GDM1 (cell line): ENCODE data around the gene PAX8.

Source experiments
- DNase-seq: peaks from one replicate; lab custom pipeline; 2025; lab: John Stamatoyannopoulos, UW

PAX8 gene

DNA sequence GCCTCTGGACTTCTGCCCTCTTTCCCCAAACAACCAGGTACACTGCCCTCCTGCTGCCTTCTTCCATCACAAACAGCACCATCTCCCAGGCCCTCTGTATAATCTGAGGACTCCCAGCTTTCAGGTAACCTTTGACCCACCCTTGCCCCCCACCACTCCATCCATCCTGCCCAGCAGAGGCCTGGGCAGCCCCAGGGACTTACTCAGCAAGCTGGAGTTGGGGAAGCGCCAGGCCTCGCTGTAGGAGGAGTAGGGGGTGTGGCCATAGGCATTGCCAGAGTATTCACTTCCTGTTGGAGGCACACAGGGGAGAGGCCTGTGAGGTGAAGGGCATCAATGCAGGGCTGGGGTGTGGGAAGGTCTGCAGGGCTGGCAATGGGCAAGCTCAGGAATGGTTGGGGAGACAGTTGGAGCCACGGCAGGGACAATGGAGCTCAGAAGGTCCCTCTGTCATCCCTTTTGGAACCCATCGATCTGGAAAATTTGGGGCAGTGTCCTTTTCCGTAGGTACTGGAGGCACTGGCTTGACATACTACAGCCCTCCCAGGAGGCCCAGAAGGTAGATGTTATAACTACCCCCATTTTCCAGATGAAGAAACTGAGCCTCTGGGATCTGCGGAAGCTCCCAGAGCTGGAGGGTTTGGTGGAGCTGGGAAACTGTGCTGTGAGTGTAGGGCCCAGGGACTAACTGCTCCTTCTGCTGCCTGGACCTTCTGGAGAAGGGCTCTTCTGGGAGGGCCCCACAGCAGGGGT is 58.7 kb downstream of the PAX8 start:
- peak; percentile 65 for DNase-seq

GRCh38 chr2:113219525-113219888 is 59.2 kb downstream of the PAX8 start:
- DNase-seq: no peak

DNA sequence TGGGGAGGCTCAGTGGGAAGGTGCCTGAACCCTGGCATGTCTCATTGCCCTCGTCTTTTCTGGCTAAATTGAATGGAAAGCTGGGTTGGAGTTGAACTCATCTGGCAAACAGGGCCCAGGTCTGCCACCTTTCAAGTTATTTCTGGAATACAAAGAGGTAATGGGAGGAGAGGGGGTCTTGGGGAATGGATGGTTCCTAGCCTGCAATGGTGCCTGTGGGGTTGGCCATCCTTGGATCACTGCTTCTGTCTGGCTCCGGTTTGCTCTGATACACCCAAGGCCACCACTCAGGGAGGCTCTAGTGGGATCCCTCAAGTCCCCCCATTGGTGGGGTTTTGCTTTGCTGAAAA is 59.7 kb downstream of the PAX8 start:
- DNase-seq: no peak

GRCh38 chr2:113218283-113219091 is 60.2 kb downstream of the PAX8 start:
- DNase-seq: no peak

GRCh38 chr2:113217455-113218282 is 61.1 kb downstream of the PAX8 start:
- peak; percentile 93 for DNase-seq

GRCh38 chr2:113216891-113217454 is 61.7 kb downstream of the PAX8 start:
- DNase-seq: peak; percentile 64

DNA sequence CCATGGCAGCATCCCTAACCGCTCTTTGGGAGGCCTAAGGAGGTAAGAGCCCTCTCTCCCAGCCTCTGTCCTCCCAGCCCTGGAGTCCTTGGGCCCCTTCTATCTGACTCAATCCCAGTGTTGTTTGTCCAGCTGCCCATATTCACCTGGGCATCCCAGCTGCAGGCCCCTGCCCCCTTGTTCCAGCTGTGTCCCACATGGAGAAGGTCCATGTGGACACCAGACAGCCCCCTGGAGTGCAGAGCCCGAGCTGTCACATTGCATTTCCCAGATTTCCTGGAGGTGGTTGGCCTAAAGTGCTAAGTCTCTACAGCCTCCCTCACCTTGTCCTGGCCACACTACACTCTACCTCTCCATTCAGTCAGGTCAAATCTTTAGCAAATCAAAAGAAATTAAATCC is 62.4 kb downstream of the PAX8 start:
- DNase-seq: no peak

GRCh38 chr2:113215056-113215455 is 63.7 kb downstream of the PAX8 start:
- DNase-seq: no peak

GRCh38 chr2:113214141-113214540 is 64.6 kb downstream of the PAX8 start:
- no peak for DNase-seq

GRCh38 chr2:113213061-113213930 is 65.4 kb downstream of the PAX8 start:
- no peak for DNase-seq

DNA sequence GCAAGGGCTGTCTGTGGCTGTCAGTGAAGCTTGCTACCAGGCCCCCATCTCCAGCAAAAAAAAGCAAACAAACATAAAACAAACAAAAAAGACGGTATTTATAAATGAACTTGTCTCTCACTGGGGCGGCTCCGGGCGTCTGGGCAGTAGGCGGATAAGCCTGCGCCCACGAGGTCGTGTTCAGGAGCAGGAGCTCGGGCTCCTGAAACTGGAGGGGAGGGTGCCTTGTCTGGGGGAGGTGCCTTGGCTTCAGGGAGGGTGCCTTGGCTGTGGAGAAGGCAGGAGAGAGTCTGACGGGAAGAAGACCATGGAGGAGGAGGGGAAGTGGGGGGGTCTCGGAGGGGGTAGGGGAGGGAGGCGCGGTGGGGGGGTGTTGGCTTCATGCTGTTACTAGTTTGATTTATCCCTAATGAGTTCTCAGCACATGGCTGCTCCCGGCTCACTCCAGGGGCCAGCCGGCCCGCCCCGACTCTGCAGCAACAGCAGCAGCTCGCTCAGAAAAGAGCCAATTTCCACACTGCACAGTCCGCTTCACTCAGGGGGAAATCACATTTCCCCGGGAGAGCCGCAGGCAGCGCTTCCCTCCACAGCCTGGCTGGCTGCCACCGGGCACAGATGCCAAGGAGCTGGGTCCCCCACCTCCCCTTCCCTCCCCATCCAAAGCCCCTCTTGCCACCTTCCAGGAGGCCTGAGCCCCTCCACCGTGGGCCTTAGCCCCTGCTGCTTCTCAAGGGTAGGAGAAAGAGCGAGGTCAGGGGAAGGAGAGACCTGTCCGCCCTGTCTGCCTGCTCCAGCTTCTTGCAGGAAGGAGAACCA is 66.3 kb downstream of the PAX8 start:
- DNase-seq: no peak

DNA sequence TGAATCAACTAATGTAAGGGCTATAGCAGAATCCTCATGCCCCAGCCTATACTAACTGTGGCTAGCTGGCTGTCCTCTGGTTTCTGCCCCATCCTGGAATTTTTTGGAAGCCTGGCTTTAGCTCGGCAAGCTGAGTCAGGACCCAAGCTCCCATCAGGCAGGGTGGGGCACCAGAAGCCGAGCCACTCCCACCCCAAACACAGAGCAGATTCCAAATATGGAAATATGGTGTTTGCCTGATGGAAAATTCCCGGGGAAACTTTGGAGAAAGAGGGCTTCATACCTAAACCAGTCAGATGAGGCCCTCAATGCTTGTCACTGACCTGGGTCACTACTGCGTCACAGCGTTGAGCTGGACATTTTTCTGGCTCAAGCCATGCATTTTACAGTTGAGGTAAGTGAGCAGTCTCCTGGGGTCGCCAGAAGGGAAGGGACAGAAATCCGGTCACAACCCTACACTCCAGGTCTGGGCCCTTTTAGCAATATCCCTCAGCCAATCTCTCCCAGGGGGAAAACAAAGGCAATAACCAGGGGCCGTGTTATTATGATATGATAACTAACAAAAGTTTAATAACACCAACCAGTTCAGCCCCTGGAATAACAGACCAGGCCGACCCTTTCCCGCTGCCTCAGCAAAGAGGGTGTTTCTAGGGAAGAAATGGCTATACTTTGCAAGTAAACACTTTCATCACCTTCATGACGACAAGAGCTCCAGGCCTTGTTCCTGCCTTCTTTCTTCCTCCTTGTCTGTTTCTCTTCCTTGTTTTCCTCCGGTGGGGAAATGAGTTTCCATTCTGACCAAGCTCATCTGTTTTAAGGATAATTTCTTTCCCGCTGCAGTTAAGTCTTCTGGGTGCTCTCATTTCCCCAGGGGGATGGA is 67.3 kb downstream of the PAX8 start:
- no peak for DNase-seq

DNA sequence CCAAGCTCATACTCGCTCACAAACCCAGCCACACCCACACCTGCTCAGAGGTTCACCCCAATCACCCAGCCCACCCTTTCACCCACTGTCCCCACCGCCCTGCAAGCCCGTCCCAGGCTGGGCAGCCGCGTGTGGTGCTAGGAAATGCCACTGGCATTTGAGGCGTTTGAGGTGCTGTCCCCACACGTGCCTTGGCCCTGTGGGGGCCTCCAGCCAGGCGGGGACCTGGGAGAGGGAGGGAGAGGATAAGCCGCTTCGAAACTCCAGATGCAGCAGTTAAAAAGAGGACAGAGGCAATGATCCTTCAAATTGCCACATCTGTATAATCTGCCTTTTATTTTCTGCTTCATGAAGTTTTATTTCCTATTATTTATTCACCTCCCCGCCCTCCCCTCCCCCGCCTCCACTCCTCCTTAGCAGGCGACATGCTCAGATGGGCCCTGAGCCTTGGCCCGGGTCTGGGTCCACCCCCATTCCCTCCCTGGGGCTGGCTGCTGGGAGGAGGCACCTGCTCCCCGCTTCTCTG is 69.0 kb downstream of the PAX8 start:
- no peak for DNase-seq

DNA sequence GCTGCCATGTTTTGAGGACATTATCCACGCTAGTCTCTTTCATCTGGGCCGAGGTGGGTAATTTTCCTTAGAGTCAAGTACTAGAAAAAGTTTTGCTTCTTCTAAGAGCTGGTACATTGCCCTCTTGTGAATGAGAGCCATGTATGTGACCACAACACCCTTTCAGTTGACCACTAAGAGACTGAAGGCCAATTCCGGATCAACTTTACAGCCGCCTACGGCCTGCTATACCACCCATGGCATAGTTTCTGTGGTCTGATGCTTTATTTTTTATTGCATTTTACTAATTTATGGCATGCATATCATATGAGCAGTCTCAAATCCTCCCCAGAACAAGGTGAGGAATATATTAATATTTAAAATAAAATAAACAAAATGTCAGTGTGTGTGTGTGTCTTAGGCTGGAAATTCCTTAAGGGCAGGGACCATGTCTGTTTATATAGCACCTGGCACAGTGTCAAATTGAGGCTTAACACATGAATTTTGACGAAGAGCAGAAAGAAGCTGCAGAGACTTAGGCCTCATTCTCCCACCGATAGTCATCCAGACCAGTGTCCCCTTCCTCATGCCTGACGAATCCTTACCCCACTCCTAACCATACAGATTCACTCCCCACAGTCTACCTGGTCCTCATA is 69.6 kb downstream of the PAX8 start:
- no peak for DNase-seq

DNA sequence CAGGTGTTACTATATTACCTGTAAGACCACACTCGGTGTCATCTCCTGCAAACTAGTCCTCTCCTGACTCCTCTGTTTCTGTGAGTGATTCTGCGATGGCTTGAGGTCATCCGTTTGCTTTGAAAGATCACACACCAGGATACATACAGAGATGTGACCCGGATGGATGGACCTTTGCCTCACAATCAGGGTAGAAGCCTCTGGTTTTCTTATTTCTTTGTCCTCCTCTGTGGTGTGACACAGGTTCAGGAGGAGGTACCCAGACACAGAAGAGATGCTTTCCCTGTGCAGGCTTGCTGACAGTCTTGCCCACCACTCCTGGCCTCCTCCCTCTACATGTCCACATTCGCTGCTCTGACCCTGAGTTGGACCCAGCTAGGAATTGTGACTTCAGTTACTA is 70.3 kb downstream of the PAX8 start:
- no peak for DNase-seq

GRCh38 chr2:113207021-113207420 is 71.7 kb downstream of the PAX8 start:
- no peak for DNase-seq

- no peak for DNase-seq
Observed at GRCh38 chr2:113206251-113206650, 72.5 kb downstream of the PAX8 start.

GRCh38 chr2:113203901-113204519 is 74.7 kb downstream of the PAX8 start:
- DNase-seq: peak; percentile 68

- no peak for DNase-seq
Observed at GRCh38 chr2:113203217-113203530, 75.5 kb downstream of the PAX8 start.
